ENCODE data around the gene ETNK2.
"Not testable (repeated sequence)": the region's sequence is repeated elsewhere in the genome, so short reads cannot be mapped to it uniquely, and the experiment has no call there.

Gene ETNK2

DNA sequence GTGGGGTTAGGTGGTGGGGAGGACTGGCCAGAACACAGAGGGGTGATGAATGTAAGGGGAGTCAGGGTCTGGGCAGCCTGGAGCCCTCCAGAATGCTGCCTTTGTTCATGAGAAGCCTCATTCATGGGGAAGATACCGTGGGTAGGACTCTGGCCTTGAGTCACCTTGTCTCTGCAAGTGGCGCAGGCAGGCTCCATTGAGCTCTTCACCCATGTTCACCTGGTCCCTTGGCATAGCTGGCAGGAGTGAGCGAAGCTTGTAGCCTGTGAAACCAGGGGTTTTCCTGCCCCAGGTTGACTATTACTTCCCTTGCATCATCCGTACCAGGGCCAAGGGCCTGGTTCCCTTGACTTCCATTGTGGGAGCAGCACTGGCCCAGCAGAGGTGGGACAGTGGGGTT, 53.2 kb downstream of the ETNK2 start:
- DNase-seq (ENCODE audit: low spot score): no peak

DNA sequence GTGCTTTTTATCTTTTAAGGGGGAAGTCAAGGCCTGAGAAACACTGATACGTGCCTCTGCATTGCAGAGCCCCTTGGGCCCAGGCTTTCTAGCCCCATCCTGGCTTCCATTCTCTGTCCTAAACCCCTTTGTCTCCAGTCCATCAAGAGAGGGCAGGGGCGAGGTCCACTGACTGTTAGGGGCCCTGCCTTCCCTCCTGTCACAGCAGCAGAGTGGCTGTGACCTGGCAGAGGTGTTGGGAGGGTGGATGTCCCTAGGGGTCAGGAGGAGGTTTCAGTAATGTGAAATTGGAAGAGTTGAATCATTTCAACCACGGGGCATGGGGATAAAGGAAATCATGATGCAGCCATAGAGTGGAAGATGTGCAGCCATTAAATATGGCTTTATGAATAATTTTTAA, 54.9 kb downstream of the ETNK2 start:
- DNase-seq (ENCODE audit: low spot score): no peak

DNA sequence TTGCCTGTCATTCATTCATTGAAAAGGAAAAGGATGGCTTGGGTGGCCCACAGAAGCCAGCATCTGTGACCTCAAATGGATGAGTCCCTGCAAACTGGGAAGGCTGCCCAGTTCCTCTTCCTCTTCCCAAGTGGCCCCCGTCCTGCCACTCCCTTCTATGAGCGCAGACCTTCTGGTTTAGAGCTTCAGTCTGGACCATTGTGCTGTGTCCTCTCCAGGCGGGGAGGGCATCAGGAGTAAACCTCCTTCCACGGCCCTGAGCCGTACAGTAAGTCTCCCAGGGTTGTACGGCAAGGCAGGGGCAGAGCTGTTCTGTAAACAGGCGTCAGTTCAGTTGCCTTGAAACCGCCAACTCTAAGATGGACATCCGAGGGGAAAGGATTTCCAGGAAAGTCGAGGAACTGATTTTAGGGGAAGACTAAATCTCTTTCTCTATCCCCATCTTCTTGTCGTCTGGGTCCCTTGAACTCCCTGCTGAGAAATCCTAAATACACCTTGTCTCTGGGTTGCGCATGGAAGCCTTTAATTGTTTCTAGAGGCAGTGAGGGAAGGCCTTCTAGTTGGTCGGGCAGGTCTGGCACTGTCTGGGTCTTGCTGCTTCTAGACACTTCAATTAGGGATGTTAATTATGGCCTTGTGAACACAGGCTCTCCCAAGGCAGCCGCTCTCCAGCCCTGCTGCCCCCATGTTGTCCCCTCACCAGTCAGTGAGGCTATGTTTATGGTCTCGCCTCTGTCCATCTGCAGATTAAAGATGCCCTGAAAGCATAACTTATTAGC, 56.8 kb downstream of the ETNK2 start:
- DNase-seq (ENCODE audit: low spot score): no peak

- no peak for DNase-seq (ENCODE audit: low spot score)
Measured at GRCh38 chr1:204094313-204094729, 57.5 kb downstream of the ETNK2 start.

- DNase-seq (ENCODE audit: low spot score): no peak
Measured at GRCh38 chr1:204093781-204094180, 58.1 kb downstream of the ETNK2 start.

DNA sequence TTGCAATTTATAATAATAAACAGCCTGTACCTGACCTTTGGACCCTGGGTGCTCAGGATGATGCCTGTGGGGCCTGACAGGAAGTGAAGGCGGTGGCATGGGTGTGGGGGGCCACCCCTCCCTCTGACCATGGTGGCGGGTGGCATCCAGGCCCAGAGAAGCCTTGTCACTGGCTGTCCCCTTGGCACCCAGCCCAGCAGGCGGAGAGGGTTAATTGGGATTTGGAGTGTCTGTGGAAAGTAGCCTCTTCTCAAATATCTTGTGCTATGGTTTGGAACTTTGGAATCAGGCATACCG, 58.5 kb downstream of the ETNK2 start:
- DNase-seq (ENCODE audit: low spot score): no peak

DNA sequence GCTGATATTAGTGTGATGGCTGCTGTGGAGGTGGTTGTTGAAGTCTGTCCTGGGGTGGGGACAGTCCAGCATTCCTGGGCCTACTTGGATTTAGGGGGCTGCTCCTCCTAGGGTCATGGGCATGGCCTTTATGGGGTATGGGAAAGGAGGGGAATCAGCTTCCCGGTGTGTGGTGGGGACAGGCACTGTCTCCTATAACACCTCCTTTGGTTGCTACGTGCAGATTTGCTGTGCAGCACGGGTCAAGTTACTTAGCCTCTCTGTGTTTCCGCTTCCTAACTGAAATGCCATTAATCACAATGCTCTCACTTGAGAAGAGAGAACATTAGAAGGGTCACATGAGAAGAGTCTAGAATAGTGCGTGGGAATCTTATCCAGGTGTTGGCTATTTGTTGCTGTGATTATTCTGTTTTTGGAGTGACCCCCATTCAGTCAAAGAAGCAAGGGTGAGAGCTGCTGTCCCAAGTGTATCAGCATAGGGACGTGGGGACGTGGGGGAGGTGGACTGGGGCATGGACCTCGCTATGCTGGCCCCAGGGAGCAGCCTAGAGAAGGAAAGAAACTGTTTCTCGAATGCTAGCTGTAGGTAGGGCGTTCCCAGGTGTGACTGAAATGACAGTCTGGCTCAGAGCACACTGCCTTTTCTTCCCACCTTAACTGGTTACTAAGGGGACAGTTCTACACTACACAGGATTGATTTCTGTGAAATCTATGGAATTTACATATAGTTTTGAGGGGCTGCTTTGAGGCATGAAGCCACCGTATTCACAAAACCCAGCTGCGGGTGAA, 59.0 kb downstream of the ETNK2 start:
- no peak for DNase-seq (ENCODE audit: low spot score)

- DNase-seq (ENCODE audit: low spot score): no peak
Measured at GRCh38 chr1:204091787-204092312, 60.0 kb downstream of the ETNK2 start.

- DNase-seq (ENCODE audit: low spot score): no peak
Measured at GRCh38 chr1:204091066-204091465, 60.8 kb downstream of the ETNK2 start.

- DNase-seq (ENCODE audit: low spot score): not testable (repeated sequence)
Measured at GRCh38 chr1:204090132-204090531, 61.7 kb downstream of the ETNK2 start.

DNA sequence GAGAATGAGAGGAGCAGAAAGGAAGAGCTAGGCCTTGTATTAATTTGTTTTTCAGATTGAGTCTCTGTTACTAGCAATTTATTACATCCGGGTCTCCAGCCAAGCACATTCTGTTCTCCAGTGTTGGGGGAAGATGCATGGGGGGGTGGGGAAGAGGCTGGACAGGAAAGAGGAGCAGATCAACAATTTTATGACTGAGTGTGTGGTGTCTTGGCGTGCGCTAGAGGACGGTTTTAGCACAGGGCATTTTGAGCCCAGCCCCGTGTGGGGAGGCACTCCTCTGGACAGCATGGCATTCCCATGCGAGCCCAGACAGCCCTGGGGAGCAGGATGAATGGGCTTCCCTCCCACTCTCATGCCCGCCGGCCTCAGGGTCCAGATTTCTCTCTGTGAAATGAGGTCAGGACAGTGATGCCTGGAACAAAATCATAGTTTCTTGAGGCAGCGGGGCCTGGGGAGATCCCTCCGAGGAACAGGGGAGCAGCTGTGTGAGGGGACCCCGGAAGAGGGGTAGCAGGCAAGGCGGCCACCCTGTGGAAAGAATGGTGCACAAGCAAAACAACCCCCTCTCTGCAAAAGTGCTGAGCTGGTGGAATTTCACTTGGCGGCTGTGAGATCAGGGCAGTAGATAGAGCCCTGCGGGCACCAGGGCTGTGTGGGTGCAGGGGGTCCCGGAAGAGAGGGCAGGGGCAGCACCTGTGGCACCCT, 62.6 kb downstream of the ETNK2 start:
- no peak for DNase-seq (ENCODE audit: low spot score)

DNA sequence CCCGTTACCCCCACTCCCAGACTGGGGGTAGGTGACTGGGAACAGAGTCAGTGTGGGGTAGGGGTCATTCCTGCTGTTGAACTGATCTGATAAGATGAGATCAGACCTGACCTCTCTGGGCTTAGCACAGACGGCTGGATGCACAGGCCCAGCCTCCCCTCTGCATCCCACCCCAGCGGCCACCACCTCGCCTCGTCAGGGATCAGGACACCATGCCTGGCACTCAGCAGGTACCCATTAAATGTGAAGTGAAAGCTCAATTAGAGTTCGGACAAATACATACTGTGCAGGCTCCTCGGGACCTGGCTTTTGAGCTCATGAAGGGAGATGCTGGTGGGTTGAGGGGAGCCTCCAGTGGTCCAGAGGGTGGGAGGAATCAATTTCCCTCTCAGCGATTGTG, 63.2 kb downstream of the ETNK2 start:
- no peak for DNase-seq (ENCODE audit: low spot score)

DNA sequence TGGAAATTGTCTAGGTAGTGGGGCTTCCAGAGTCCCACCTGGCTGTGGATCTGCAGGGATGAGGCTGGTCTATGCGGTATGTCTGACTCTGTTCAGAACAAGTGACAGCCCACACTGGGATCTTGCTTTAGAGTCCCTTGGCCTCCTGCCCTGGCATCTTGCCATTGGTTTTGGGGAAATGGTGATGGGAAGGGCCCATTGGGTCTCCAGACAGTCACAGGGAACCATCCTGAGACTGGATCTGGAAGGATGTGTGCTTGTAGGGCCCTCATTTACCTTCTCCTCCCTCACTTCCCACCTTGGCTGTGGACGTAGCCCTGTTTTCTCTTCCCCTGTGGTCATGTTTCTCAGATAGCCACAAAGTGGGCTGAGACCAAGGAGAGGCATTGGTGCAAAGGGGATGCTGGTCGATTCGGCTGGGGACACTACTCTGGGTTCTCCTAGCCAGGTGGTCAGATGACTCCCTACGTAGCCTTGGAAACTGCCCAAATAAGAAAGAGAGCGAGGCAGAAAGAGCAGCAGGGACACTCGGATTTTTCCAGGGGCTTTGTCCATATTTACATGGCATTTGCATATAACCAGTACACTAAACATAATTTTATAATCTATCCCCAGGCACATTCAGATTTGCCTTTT, 63.8 kb downstream of the ETNK2 start:
- no peak for DNase-seq (ENCODE audit: low spot score)

DNA sequence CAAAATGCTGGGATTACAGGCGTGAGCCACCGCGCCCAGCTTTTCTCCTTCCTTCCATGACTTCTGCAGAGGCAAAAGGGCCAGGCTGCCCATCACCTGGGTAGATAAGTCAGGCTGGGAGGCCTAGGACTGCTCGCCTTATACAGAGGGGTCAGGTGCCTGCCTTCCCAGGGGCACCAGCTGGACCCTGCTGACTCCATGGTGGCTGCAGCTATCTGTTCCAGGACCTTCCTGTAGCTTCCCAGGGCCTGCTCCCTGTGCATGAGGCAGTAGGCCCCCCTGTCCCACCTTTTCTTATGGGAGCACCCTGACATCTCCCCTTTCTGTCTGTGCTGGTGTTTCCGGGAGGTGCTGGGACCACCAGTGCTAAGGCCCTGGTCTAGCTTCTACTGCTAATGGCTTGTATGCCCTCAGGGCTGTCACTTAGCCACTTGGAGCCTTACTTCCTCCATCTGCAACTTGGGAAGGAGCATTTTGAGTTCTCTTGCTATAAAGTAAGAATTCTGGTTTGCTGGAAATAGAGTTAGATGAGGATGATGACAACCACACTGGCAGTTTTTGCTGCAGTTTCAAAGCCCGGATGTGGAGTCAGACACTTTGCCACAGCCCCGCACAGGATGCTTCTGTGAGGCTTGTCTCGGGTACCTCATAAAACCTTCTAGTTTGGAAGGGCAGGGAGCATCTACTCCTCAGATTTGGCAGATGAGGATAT, 64.5 kb downstream of the ETNK2 start:
- DNase-seq (ENCODE audit: low spot score): no peak

- DNase-seq (ENCODE audit: low spot score): no peak
Measured at GRCh38 chr1:204085876-204086275, 66.0 kb downstream of the ETNK2 start.

DNA sequence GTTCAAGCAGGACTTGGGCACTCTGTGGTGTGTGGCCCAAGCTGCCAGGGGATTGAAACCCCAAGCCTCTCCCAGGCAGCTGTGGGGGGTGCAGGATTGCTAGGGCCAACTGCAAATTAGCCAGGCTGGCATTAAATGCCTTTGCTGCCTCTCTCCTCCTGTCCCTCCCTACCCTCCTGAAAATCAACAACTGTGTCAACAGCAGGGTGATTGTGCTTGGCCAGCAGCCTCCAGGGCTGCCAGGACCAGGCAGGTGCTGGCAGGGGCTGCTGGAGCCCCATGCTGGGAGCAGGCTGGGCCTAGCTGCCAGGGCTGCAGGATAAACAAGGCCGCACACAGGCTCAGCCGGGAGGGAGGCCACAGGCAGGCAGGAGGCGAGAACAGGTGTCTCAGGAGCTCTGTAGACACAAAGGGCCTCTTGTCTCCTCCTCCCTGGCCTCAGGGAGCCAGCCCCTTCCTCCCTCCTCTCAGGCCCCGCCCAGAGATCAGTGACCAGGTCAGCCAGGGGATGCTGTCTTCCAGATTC, 67.5 kb downstream of the ETNK2 start:
- no peak for DNase-seq (ENCODE audit: low spot score)

GRCh38 chr1:204083491-204083890, 68.4 kb downstream of the ETNK2 start:
- no peak for DNase-seq (ENCODE audit: low spot score)

GRCh38 chr1:204081791-204082513, 69.9 kb downstream of the ETNK2 start:
- no peak for DNase-seq (ENCODE audit: low spot score)

- no peak for DNase-seq (ENCODE audit: low spot score)
Measured at GRCh38 chr1:204081164-204081790, 70.6 kb downstream of the ETNK2 start.
